GM04503 (cell line): ENCODE data around the gene CNMD.
"Not testable (repeated sequence)": the region's sequence is repeated elsewhere in the genome, so short reads cannot be mapped to it uniquely, and the experiment has no call there.

Experiments used
- DNase-seq: peaks from one replicate; pipeline ENCODE4 v3.0.0-alpha.2; 2012; ENCODE audit warnings: low read depth

Gene CNMD

DNA sequence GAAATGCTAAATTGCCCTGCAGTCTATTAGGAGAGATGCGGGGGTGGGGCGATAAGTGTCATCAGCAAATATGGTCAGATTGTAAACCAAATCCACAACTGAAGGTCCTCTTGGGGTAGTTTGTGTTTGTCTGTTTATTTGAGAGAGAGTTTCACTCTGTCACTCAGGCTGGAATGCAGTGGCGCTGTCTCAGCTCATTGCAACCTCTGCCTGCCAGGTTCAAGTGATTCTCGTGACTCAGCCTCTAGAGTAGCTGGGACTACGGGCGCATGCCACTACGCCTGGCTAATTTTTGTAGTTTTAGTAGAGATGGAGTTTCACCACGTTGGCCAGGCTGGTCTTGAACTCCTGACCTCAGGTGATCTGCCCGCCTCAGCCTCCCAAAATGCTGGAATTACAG lies 53.8 kb downstream of the CNMD start:
- DNase-seq = not testable (repeated sequence)

DNA sequence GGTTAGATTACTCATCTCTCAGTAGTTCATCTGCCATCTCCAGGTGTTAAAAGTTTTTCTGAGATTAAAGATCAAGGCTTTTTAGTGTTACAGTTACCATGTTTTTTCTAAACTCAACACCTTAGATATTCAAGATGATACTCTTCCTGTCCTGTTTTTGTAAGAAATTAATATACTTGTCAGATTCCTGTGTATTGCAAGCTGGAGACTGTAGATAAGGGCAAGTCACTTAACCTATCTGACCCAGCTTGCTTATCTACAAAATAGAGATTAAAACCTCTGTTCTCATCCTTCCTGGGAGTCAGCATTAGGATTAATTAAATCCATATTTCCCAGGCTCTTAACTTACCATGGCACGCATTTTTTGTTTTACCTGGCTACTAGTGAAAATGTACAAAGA lies 61.8 kb downstream of the CNMD start:
- DNase-seq = no peak

DNA sequence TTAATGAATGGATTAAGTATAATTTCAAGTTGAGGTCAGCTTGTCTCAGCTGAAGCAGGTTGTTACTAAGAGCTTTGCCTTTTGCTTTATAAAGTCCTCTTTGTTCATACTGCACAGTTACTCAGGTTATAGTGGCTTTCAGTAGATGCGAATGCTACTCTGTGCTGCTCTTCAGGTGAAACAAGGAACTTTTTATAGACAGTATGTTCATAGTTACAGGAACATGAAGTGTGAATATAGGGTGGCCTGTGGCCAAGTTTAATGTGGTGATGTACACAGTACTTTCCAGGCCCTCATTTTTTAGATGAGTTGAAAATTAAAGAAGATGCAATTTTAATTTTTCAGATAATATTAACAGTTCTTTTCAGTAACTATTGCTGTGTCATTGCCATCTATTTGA lies 66.2 kb downstream of the CNMD start:
- DNase-seq = no peak

DNA sequence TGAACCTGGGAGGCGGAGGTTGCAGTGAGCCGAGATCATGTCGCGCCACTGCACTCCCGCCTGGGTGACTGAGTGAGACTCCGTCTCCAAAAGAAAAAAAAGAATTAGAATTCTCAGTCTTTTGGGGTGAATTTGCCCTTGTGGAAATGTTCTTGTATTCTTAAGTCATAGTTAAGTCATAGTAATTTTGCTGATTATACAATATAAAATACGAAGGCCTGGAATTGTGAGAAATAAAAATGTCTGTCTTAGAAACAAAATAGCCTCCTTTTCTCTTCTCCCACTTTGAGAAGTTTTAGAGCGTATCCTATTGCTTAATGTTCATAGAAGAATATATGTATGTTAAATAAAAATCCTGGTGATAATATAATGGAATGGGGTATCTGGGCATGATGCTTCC lies 68.9 kb downstream of the CNMD start:
- DNase-seq = no peak

DNA sequence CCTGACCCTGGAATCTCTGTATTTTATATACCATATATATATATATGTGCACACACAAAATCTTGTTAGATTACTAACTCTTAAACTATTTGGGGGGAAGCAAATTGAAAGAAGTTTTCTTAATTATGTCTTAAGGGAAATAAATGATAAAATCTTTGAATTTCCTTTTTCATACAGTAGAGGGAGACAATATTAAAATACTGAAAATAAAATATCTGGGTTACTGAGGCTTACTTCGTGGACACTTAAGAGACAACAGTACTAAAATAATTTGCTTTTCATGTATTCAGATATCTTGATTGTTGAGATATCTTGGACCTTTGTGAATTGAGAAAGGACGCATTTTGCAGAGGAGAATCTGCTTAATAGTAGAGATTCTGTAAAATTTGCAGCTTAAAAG lies 69.9 kb downstream of the CNMD start:
- no peak for DNase-seq

DNA sequence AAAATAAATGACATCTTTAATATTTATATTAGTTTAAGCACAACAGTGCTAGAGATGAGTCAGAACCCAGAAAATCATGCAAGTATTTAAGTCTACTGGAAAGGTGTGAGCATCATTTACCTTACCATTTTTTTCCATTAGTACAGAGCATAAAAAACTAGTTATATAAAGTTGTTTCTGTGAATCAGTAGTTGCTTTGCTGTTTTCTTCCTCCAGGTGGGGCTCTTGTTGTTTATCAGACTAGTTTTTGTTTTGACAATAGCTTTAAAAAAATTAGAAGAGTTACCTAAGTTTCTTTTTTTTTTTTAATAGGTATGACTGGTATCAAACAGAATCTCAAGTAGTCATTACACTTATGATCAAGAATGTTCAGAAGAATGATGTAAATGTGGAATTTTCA lies 74.3 kb downstream of the CNMD start:
- no peak for DNase-seq

DNA sequence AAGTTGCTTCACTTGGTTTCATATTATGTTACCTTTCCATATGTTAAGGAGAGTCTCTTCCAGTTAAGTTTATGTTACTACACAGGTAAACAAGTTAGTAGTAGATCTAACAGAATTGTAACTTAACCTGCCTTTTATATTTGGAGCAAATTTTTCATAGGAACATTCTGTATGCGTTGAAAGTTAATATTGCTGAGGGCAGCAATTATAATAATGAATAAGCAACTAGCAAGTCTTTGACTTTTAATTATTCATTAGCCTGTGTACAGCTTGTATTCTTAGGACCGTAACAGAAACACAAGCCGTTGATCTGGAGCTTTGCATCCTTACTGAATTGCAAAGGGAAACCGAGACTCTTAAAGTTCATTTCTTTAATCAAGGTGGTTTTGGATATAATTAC lies 75.3 kb downstream of the CNMD start:
- DNase-seq = no peak

DNA sequence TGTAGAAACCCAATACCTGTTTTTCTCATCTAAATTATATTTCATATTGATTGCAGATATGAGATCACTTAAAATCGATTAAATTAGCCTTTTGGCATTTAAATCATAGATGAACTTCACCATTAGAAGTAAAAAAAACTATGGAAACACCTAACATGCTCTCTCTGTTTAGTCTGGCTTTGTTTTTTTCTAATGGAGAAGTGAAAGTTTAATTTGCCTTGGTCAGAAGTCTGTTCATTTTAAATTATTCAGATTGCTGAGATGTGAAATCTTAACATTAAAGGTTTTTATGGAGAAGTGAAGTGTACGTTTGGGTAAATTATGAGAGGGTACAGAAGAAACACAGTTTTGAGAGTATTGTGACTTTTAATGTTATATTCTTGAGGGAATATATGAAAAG lies 80.3 kb downstream of the CNMD start:
- no peak for DNase-seq
